Stomach (tissue), 4 donors: ENCODE data around the gene FBXL5.

Experiments
- CTCF ChIP-seq, 7 experiments: fragments of 450-650 bp in 4 of 7; fragments of 200-600 bp in 3 of 7; sonication (generic) in 3 of 7; IDR thresholded peaks; one replicate each; pipeline ENCODE4 v1.5.1; 2016 to 2019; ENCODE audit warnings: antibody characterized with exemption in 7 of 7, control low read depth in 2 of 7, mild to moderate bottlenecking in 1 of 7
- POLR2A ChIP-seq, 4 donors: fragments of 450-650 bp; IDR thresholded peaks; one replicate each; pipeline ENCODE4 v1.6.1; 2016; ENCODE audit warnings: antibody characterized with exemption in 4 of 4, control low read depth in 2 of 4, mild to moderate bottlenecking in 1 of 4, moderate library complexity in 1 of 4

GRCh38 chr4:15704129-15704528, 49.0 kb upstream of the FBXL5 start:
- TF ChIP-seq CTCF (IDR thresholded peaks at IDR 0.05) (no peak), POLR2A (IDR thresholded peaks at IDR 0.05) (no peak)
